D721Med (cell line): Measurements from ENCODE around the gene MPHOSPH8.
A peak's percentile ranks its signal among the peaks of the same experiment; 100 is the strongest.

ENCODE experiments used
- DNase-seq: peaks from one replicate; pipeline ENCODE4 v3.0.0; 2011; ENCODE audit warnings: low spot score; ENCODE audit not compliant: insufficient read length
- FAIRE-seq: peaks from 2 replicates; lab custom pipeline; 2011; peaks lifted over from hg19 to GRCh38; lab: Jason Lieb, UNC
- TF ChIP-seq, protein P1 (sequence below): IDR thresholded peaks from 2 replicates; pipeline ENCODE4 v1.5.1; 2012; ENCODE audit warnings: mild to moderate bottlenecking, control low read depth; ENCODE audit not compliant: insufficient read depth; ENCODE audit errors: missing control alignments

Gene MPHOSPH8

DNA sequence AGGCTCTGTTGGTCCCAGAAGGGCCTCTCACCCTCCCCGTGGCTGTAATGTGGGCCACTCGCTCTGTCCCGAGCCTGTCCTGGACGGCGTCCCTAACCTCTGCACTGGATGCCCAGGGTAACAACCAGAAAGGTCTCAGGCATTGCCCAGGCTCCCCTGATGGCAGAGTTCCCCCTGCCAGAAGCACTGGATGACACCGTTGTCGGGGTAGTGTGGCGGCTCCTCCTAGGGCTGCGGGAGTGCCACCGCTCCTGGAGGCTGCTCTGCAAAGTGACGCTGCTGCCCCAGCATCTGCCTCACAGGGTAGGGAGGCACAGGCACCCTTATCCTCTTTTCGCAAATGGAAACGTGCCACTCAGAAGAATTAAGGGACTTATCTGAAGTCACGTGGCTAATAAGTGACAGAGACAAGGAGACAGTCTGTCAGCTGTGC lies 32.0 kb downstream of the MPHOSPH8 start:
- FAIRE-seq: peak; percentile 38
- TF ChIP-seq, protein P1, sequence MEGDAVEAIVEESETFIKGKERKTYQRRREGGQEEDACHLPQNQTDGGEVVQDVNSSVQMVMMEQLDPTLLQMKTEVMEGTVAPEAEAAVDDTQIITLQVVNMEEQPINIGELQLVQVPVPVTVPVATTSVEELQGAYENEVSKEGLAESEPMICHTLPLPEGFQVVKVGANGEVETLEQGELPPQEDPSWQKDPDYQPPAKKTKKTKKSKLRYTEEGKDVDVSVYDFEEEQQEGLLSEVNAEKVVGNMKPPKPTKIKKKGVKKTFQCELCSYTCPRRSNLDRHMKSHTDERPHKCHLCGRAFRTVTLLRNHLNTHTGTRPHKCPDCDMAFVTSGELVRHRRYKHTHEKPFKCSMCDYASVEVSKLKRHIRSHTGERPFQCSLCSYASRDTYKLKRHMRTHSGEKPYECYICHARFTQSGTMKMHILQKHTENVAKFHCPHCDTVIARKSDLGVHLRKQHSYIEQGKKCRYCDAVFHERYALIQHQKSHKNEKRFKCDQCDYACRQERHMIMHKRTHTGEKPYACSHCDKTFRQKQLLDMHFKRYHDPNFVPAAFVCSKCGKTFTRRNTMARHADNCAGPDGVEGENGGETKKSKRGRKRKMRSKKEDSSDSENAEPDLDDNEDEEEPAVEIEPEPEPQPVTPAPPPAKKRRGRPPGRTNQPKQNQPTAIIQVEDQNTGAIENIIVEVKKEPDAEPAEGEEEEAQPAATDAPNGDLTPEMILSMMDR: no peak
- peak; percentile 50 for DNase-seq

DNA sequence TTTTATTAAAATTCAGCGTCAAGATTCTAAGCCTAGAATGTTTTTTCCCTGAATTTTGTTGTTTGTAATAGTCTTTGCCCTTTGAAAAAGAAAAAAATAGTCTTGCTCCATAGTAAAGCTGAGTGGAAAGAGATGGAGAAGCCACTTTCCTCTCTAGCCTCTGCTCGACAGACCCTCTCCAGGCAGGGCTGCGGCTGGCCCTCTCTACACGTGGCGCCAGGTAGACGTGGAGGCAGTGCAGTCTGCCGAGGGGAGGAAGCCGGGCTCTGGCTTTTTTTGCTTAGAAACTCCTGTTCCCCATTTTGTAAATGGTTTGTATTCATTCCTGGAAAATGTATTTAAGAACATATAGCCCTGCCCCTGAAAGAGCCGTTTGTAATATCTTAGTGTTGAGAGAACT lies 35.3 kb downstream of the MPHOSPH8 start:
- FAIRE-seq (no peak), DNase-seq (no peak)
- TF ChIP-seq, protein P1: no peak

DNA sequence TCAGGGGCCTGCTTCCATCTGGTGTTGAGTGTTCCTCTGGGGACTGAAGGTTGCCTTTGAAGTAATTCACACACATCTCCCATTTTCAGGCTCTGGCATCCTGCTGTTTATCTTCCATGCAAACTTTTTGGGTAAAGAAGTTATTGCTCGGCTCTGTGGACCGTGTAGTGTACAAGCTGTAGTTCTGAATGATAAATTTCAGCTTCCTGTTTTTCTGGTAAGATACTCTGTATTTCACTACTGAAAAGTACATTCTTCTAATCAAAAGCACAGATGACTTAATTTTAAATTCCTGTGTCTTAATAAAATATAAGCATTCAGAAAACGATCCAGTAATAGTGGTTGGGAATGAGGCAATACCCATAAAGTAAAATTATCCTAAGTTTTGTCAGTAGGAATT lies 36.7 kb downstream of the MPHOSPH8 start:
- TF ChIP-seq, protein P1: no peak
- DNase-seq: no peak
- no peak for FAIRE-seq

DNA sequence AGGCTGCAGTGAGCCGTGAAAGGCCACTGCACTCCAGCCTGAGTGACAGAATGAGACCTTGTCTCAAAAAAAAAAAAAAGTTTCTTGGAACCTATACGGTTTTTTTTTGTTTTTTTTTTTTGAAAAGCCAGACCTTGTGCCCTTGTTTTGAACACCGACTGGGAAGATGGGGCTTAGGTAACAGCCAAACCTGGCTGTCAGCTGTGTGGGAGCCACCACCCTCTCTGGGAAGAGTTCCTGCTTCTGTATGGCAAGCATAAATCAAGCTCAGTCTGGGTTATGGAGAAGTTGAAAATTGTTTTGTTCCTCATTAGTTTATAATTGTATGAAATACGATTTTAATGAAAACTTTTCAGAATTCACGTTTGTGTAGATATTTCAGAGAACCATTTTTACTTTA lies 39.5 kb downstream of the MPHOSPH8 start:
- TF ChIP-seq, protein P1: no peak
- FAIRE-seq: no peak
- DNase-seq: no peak

DNA sequence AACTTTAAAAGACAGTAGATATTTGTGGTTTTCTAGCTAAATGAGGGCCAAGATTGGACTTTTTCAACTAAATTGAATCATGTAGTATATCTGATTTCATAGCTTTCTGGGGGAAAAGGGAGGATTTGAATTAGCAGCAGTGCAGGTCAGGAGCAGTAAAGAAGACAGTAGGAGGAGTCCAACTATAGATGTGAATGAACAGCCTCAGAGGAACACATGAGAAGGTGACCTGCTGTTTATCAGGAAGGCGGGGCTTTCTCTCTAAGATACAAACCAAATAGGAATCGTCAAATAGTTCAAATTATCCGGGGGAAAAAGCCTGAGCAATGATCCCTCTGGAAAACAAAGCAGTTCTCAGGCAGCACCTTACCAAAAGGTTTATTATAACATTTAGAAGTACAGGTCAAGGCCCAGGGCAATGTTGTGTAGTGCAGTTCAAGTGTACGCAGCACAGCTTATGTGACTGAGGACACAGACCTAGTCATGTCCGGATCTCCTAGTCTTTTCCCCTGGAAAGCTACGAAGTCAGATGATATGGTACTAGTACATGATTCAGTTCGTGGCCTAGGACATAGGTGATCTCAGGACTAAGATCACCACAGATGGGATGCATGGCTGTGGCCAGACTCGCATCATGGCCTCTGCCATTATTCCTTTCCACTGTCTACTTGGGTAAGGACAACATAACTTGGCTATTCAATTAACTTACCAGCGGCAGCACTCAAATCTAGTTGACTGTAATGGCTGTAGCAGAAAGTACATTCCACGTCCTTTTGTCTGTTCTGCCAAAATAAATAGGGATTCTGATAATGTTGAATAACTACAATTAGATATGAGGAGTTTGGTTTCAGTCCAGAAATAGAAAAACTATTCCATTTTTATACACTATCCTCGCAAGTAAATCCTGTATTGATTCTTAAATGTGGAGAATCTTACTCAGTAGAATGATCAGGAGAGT lies 40.3 kb downstream of the MPHOSPH8 start:
- no peak for DNase-seq
- FAIRE-seq: no peak
- TF ChIP-seq, protein P1: no peak

DNA sequence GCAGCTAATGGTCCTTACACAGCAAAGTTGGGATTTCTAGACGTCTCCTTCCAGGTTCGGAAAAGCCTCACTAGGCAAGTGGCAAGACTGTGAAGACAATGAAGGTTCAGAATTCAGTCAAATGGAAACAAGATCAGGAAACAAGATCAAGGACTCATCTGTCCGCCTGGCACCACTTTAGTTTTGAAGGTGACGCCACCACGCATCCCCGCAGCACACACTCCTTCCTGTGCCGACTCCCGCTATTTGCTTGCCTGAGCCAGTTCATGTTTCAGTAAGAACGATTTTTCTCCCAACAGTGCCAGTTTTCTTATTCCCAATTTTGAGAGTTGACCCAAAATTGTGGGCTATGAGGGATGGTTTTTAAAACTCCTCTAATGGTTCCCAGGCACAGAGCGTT lies 41.4 kb downstream of the MPHOSPH8 start:
- no peak for DNase-seq
- TF ChIP-seq, protein P1: no peak
- no peak for FAIRE-seq

DNA sequence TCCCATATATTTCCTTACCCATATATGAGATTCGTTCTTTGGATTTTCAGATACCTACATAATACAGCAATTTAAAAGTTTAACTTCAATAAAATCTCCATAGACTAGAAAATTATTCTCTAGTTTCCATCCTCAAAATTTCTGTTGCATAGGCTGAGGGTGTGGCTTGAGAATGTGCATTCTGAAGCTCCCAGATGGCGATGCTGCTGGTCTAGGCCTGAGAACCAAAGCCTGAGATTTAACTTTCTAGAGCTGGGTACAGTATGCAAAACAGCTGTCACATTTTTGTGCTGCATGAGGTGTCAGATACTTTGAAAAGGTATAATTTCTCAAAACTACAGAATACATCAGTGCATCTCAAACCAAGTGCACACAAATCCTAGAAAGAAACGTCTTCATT lies 42.7 kb downstream of the MPHOSPH8 start:
- FAIRE-seq: no peak
- no peak for DNase-seq
- TF ChIP-seq, protein P1: no peak
